ENCODE results near the gene MMP10.

MMP10 gene

GRCh38 chr11:102729849-102730815 is 50.3 kb downstream of the MMP10 start:
- no peak for DNase-seq (ENCODE audit: low read depth in 4 of 4, low spot score in 1 of 4)

- no peak for DNase-seq (ENCODE audit: low read depth in 4 of 4, low spot score in 1 of 4)
Observed at GRCh38 chr11:102727890-102728289, 52.5 kb downstream of the MMP10 start.

GRCh38 chr11:102724904-102725500 is 55.4 kb downstream of the MMP10 start, which contains the start of gene MMP8:
MMP8 (minus strand) TSS chr11:102724954; CDS start chr11:102724855, 99 bp downstream.
- DNase-seq (ENCODE audit: low read depth in 4 of 4, low spot score in 1 of 4): no peak

- DNase-seq (ENCODE audit: low read depth in 4 of 4, low spot score in 1 of 4): no peak
Observed at GRCh38 chr11:102722821-102723220, 57.6 kb downstream of the MMP10 start.

Measured in stimulated activated CD4-positive, alpha-beta T cell treated with anti-CD3 and anti-CD28 coated beads, Interleukin-1b, Interleukin-23, amount 100 ng/mL, for 24 hours (primary cell).